Gastroesophageal sphincter (tissue), 4 donors: ENCODE results near the gene SMR3A. TPM values are rescaled to one million over a fixed set of nuclear protein-coding genes. Genes with fewer than 3 reads are reported as not detected.

Experiments used
- ATAC-seq: fragments of 150-250 bp; one replicate; pipeline ENCODE4 v1.9.1; 2016; ENCODE audit warnings: mild to moderate bottlenecking, moderate library complexity
- H3K27ac ChIP-seq, 4 donors: fragments of 200-600 bp; sonication (generic) in 3 of 4; 1 replicate in 3 of 4; 2 replicates in 1 of 4; pipeline ENCODE4 v1.5.1; 2016 to 2019
- H3K27me3 ChIP-seq: fragments of 200-600 bp; sonication (generic); one replicate; pipeline ENCODE4 v1.5.1; 2019
- H3K36me3 ChIP-seq, 2 donors: fragments of 200-600 bp; sonication (generic); one replicate each; pipeline ENCODE4 v1.5.1; 2019; ENCODE audit warnings: control low read depth in 1 of 2
- H3K4me1 ChIP-seq, 3 donors: fragments of 200-600 bp; sonication (generic); 1 replicate in 2 of 3; 2 replicates in 1 of 3; pipeline ENCODE4 v1.5.1; 2016 to 2019; ENCODE audit warnings: control low read depth in 2 of 3
- H3K4me3 ChIP-seq, 2 donors: fragments of 200-600 bp; sonication (generic); one replicate each; pipeline ENCODE4 v1.5.1; 2019; ENCODE audit warnings: mild to moderate bottlenecking in 1 of 2, moderate library complexity in 1 of 2
- H3K9me3 ChIP-seq, 3 donors: fragments of 200-600 bp; sonication (generic); one replicate each; pipeline ENCODE4 v1.5.1; 2017 to 2019; ENCODE audit warnings: control low read depth in 2 of 3
- EP300 ChIP-seq: sonication (generic); formaldehyde crosslinking; IDR thresholded peaks from one replicate; pipeline ENCODE4 v1.6.1; 2017; ENCODE audit warnings: antibody characterized with exemption, mild to moderate bottlenecking
- POLR2A ChIP-seq, 2 donors: fragments of 450-650 bp; IDR thresholded peaks; one replicate each; pipeline ENCODE4 v1.6.1; 2017; ENCODE audit warnings: antibody characterized with exemption in 2 of 2, mild to moderate bottlenecking in 2 of 2, moderate library complexity in 1 of 2
- POLR2AphosphoS5 ChIP-seq: sonication (generic); formaldehyde crosslinking; IDR thresholded peaks from one replicate; pipeline ENCODE4 v1.6.1; 2017; ENCODE audit warnings: antibody characterized with exemption
- WGBS, 2 donors: methylation state at CpG; one replicate each; pipeline ENCODE4 v1.1.5; 2018; ENCODE audit warnings: low coverage in 1 of 2; 5-methylcytosine and 5-hydroxymethylcytosine counted together
- total RNA-seq, 4 donors: library from RNA; depleted of rRNA; stranded (reverse); fragments of >200 nt; gene quantifications; one replicate each; pipeline ENCODE4 v1.1.0, GENCODE V29; 2016
- TF ChIP-seq, protein P1 (sequence below), 4 experiments: fragments of 200-600 bp in 2 of 4; fragments of 450-650 bp in 2 of 4; sonication (generic) in 1 of 4; IDR thresholded peaks; one replicate each; pipeline ENCODE4 v1.5.1; 2017 to 2019; ENCODE audit warnings: antibody characterized with exemption in 4 of 4, mild to moderate bottlenecking in 2 of 4, moderate library complexity in 2 of 4

The SMR3A gene
- total RNA-seq, 4 donors from 2014 or later = not detected

DNA sequence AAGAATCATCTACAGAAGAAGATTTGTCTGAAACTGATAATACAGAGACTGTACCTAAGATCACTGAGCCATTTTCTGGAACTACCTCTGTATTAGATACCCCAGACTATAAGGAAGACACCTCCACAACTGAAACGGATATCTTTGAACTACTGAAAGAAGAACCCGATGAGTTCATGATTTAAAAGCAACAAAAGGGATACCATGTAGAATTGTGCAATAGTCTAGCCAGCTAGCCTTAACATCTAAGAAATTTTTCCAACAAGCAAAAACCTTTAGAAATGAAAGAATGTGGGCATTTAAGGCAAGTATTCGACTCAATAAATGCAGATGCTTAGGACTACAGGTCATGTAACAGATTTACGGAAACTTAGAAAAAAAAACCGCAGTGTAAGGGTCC is 24.5 kb upstream of the SMR3A start:
- 76 to 87% methylated on average over 5 of the region's 5 CpGs for WGBS, 2 donors
- Histone ChIP-seq H3K4me3 (no peak overlapping the region), H3K4me1 (no peaks in the 10 kb centered on the region), H3K36me3 (no peaks in the 10 kb centered on the region), H3K9me3 (no peaks in the 10 kb centered on the region), H3K27ac (no peak overlapping the region), H3K27me3 (no peaks in the 10 kb centered on the region)
- no peak for TF ChIP-seq POLR2AphosphoS5
- no peak for ATAC-seq

DNA sequence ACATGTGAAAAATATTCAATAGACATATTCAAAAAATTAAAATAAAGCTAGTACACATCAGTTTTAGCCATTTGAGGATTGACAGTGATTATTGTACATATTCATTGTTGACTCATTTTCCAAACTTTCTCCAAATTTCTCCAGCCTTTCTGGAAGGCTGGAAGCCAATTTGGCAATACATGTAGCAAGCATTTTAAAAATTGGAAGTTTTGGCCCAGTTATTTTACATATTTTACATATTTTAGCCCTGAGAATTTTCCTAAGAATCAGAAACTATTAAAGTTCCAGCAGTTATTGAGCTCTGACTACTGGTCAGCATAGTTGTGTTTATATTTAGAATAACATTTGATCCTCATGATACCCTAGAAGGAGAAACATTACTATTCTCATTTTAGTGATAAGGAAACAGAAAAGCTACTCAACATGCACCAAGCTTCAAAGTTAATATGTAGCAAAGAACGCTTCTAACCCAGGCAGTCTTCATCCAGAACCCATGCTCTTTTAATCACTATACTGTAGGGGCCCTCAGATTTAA is 22.6 kb upstream of the SMR3A start:
- 57 to 86% methylated on average over 1 of the region's 1 CpG for WGBS, 2 donors

DNA sequence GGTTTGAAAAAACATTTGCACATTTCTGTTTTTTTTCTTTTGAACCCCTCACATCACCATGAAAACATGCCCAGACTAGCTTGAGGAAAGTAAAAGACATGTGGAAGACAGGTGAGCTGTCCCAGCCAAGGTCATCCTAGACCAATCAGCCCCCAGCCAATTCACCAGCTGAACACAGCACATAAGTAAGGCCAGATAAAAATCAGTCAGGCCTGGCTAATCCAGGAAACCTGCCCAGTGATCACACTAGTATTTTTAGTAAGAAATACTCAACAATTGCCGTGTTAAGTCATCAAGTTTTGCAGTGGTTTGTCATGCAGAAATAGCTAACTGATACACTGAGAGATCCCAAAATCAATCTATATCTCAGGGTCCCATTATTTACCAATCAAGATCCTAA is 4.4 kb upstream of the SMR3A start:
- Histone ChIP-seq H3K4me1 (no peaks in the 10 kb centered on the region), H3K9me3 (no peaks in the 10 kb centered on the region), H3K4me3 (no peak overlapping the region), H3K27me3 (no peaks in the 10 kb centered on the region), H3K27ac (no peak overlapping the region), H3K36me3 (no peaks in the 10 kb centered on the region)
- WGBS, 2 donors = 15 to 17% methylated on average over 1 of the region's 1 CpG
- TF ChIP-seq, protein P1, sequence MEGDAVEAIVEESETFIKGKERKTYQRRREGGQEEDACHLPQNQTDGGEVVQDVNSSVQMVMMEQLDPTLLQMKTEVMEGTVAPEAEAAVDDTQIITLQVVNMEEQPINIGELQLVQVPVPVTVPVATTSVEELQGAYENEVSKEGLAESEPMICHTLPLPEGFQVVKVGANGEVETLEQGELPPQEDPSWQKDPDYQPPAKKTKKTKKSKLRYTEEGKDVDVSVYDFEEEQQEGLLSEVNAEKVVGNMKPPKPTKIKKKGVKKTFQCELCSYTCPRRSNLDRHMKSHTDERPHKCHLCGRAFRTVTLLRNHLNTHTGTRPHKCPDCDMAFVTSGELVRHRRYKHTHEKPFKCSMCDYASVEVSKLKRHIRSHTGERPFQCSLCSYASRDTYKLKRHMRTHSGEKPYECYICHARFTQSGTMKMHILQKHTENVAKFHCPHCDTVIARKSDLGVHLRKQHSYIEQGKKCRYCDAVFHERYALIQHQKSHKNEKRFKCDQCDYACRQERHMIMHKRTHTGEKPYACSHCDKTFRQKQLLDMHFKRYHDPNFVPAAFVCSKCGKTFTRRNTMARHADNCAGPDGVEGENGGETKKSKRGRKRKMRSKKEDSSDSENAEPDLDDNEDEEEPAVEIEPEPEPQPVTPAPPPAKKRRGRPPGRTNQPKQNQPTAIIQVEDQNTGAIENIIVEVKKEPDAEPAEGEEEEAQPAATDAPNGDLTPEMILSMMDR (IDR thresholded peaks at IDR 0.05) = no peak
- TF ChIP-seq EP300 (no peak), POLR2A (IDR thresholded peaks at IDR 0.05) (no peak), POLR2AphosphoS5 (no peak)
- ATAC-seq = no peak

More for the DNA sequence above, 22.6 kb upstream of the SMR3A start:
- Histone ChIP-seq H3K36me3 (no peaks in the 10 kb centered on the region), H3K27ac (no peak overlapping the region), H3K4me3 (no peak overlapping the region), H3K9me3 (no peaks in the 10 kb centered on the region), H3K4me1 (no peaks in the 10 kb centered on the region), H3K27me3 (no peaks in the 10 kb centered on the region)
- no peak for ATAC-seq
- TF ChIP-seq POLR2AphosphoS5 (no peak), EP300 (no peak), POLR2A (IDR thresholded peaks at IDR 0.05) (no peak)
- TF ChIP-seq, protein P1 (IDR thresholded peaks at IDR 0.05) = no peak

DNA sequence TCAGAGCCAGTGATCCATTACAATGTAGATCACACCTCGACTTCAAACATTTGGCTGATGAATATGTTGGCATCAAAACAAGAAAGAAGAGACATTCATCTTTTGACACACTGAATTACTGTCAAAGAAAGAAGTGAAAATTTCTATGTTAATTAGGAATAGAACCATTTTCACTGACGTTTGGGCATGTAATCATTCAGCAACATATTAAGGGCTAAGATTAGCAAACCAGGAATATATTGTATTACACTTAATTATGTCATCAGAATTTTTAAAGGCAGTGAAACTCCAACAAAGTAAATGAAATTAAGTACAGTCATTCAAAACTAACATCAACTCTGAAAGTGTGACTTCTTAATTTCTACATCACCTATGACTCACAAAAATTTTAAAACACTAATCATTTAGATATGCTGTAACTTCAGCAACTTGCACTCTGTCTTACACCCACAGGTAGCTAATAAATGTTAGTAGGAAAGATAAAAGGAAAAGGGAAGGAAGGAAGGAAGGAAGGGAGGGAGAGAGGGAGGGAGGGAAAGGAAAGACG is 1.4 kb upstream of the SMR3A start:
- WGBS, 2 donors = 33 to 52% methylated on average over 2 to 3 of the region's 3 CpGs
- H3K9me3 ChIP-seq = no peaks in the 10 kb centered on the region
- H3K4me3 ChIP-seq = no peak overlapping the region
- no peaks in the 10 kb centered on the region for H3K4me1 ChIP-seq
- H3K27ac ChIP-seq = no peak overlapping the region
- TF ChIP-seq EP300 = no peak
- TF ChIP-seq POLR2AphosphoS5 = no peak
- TF ChIP-seq, protein P1 (IDR thresholded peaks at IDR 0.05) = no peak
- TF ChIP-seq POLR2A (IDR thresholded peaks at IDR 0.05) = no peak
- no peaks in the 10 kb centered on the region for H3K27me3 ChIP-seq
- ATAC-seq = no peak
- no peaks in the 10 kb centered on the region for H3K36me3 ChIP-seq

DNA sequence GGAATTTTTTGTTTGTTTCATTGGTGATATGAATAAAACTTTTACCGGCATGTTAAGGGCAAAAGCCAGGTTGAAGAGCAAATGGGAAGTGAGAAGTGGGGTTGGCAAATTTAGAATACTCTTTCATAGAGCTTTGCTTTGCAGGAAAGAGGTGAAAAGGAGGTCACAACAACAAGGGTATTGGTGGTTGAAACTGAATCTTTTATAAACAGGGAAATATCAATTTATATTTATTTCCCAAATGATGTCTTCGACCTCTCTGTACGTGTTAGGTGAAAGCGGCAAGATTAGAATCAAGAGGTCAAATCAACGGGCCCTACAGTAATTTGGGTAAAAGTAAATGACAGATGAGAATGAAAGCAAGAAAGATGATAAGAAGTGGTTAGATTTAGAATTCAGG is 3.4 kb downstream of the SMR3A start:
- H3K9me3 ChIP-seq = no peaks in the 10 kb centered on the region
- no peak overlapping the region for H3K4me3 ChIP-seq
- H3K27ac ChIP-seq = no peak overlapping the region
- H3K4me1 ChIP-seq = no peaks in the 10 kb centered on the region
- no peaks in the 10 kb centered on the region for H3K36me3 ChIP-seq
- ATAC-seq = no peak
- no peak for TF ChIP-seq EP300
- no peak for TF ChIP-seq POLR2A (IDR thresholded peaks at IDR 0.05)
- TF ChIP-seq, protein P1 (IDR thresholded peaks at IDR 0.05) = no peak
- WGBS, 2 donors = 86 to 88% methylated on average over 5 of the region's 5 CpGs
- H3K27me3 ChIP-seq = no peaks in the 10 kb centered on the region
